GM23338 (cell line): ENCODE measurements around the gene ZNF488. TPM values are rescaled to one million over a fixed set of nuclear protein-coding genes. Genes with fewer than 3 reads are reported as not detected.

ENCODE experiments used
- ATAC-seq: fragments of 200-7000 bp; cut with Tn5 transposase; 3 replicates; pipeline ENCODE4 v1.9.1; 2020
- DNase-seq: peaks from one replicate; pipeline ENCODE4 v3.0.0-alpha.2; 2015; ENCODE audit warnings: low spot score
- H2AFZ ChIP-seq: fragments of 200-600 bp; sonication (generic); 2 replicates; pipeline ENCODE4 v1.8.0; 2016; ENCODE audit warnings: antibody characterized with exemption, mild to moderate bottlenecking, moderate library complexity
- H3F3A ChIP-seq: fragments of 200-600 bp; sonication (generic); replicated peaks from 2 replicates; pipeline ENCODE4 v1.8.0; 2017; ENCODE audit warnings: antibody characterized with exemption, mixed run types, low read depth
- H3K27ac ChIP-seq: fragments of 200-600 bp; sonication (generic); 2 replicates; pipeline ENCODE4 v1.6.1; 2016; ENCODE audit warnings: low read depth
- H3K27me3 ChIP-seq: fragments of 200-600 bp; sonication (generic); 2 replicates; pipeline ENCODE4 v1.8.0; 2016; ENCODE audit warnings: mild to moderate bottlenecking, mixed run types, moderate library complexity; ENCODE audit not compliant: insufficient read depth
- H3K36me3 ChIP-seq: fragments of 200-600 bp; sonication (generic); 2 replicates; pipeline ENCODE4 v1.8.0; 2016; ENCODE audit warnings: mild to moderate bottlenecking; ENCODE audit not compliant: insufficient read depth
- H3K4me1 ChIP-seq: fragments of 200-600 bp; sonication (generic); 2 replicates; pipeline ENCODE4 v1.8.0; 2016; ENCODE audit warnings: mild to moderate bottlenecking, moderate library complexity; ENCODE audit not compliant: insufficient read depth
- H3K4me2 ChIP-seq: fragments of 200-600 bp; sonication (generic); 2 replicates; pipeline ENCODE4 v1.7.1; 2017; ENCODE audit warnings: mixed run types
- H3K4me3 ChIP-seq: fragments of 200-600 bp; sonication (generic); 2 replicates; pipeline ENCODE4 v1.6.1; 2016; ENCODE audit warnings: mixed run types
- H3K79me2 ChIP-seq: fragments of 200-600 bp; sonication (generic); replicated peaks from 2 replicates; pipeline ENCODE4 v1.8.0; 2017; ENCODE audit warnings: mild to moderate bottlenecking; ENCODE audit not compliant: insufficient read depth
- H3K9me2 ChIP-seq: fragments of 200-600 bp; sonication (generic); 2 replicates; pipeline ENCODE4 v1.8.0; 2017; ENCODE audit not compliant: insufficient read depth
- H4K20me1 ChIP-seq: fragments of 200-600 bp; sonication (generic); replicated peaks from 2 replicates; pipeline ENCODE4 v1.8.0; 2017; ENCODE audit warnings: mild to moderate bottlenecking; ENCODE audit not compliant: insufficient read depth
- H3K27ac Mint-ChIP-seq: 2 replicates; pipeline ENCODE4 v1.8.0; 2020; ENCODE audit warnings: inconsistent platforms, mild to moderate bottlenecking, moderate library complexity, mixed read lengths
- H3K27me3 Mint-ChIP-seq: 3 replicates; pipeline ENCODE4 v1.8.0; 2022; ENCODE audit warnings: low read depth, mild to moderate bottlenecking, moderate library complexity, mixed read lengths, inconsistent platforms; ENCODE audit not compliant: insufficient read depth, poor library complexity
- H3K36me3 Mint-ChIP-seq: 3 replicates; pipeline ENCODE4 v1.8.0; 2021; ENCODE audit warnings: low read depth, mild to moderate bottlenecking, inconsistent platforms, moderate library complexity, mixed read lengths
- H3K4me1 Mint-ChIP-seq: 3 replicates; pipeline ENCODE4 v1.8.0; 2020; ENCODE audit warnings: mild to moderate bottlenecking, inconsistent platforms, mixed read lengths
- H3K4me3 Mint-ChIP-seq: 3 replicates; pipeline ENCODE4 v1.8.0; 2021; ENCODE audit warnings: moderate library complexity, mild to moderate bottlenecking, inconsistent platforms, mixed read lengths
- H3K9me3 Mint-ChIP-seq: 3 replicates; pipeline ENCODE4 v1.8.0; 2020; ENCODE audit warnings: moderate library complexity, mild to moderate bottlenecking, inconsistent platforms, mixed read lengths
- ETS1 ChIP-seq: IDR thresholded peaks from 2 replicates; pipeline ENCODE4 v1.6.1; 2016; ENCODE audit warnings: antibody characterized with exemption
- JUNB ChIP-seq: IDR thresholded peaks from one replicate; pipeline ENCODE4 v1.6.1; 2016; ENCODE audit warnings: antibody characterized with exemption; ENCODE audit not compliant: unreplicated experiment
- POLR2AphosphoS5 ChIP-seq: IDR thresholded peaks from 2 replicates; pipeline ENCODE4 v1.6.1; 2016; ENCODE audit warnings: antibody characterized with exemption, low read depth
- STAT1 ChIP-seq: IDR thresholded peaks from one replicate; pipeline ENCODE4 v1.6.1; 2016; ENCODE audit warnings: antibody characterized with exemption; ENCODE audit not compliant: unreplicated experiment
- ZNF331 ChIP-seq: fragments of 250-450 bp; sonication (Bioruptor Pico); IDR thresholded peaks from 2 replicates; pipeline ENCODE4 v1.5.0; 2020; ENCODE audit warnings: low read depth, mild to moderate bottlenecking, moderate library complexity
- polyA plus RNA-seq: library from polyadenylated mRNA; unstranded; fragments of >200 nt; fragmentation: Nextera tagmentation; extraction: Ambion mirVana; gene quantifications from 2 replicates; pipeline ENCODE4 v1.2.1, GENCODE V29; 2016
- total RNA-seq: library from RNA; depleted of rRNA; stranded (reverse); fragments of >200 nt; shearing (Covaris generic); gene quantifications from 2 replicates; pipeline ENCODE4 v1.2.3, GENCODE V29; 2014
- TF ChIP-seq, protein P1 (sequence below): IDR thresholded peaks from one replicate; pipeline ENCODE4 v1.6.1; 2018; ENCODE audit warnings: antibody characterized with exemption; ENCODE audit not compliant: unreplicated experiment

Gene ZNF488
- total and polyA plus RNA-seq, 2 experiments from 2014 or later, result 2.5 to 5.2 TPM

GRCh38 chr10:47333532-47333931, 50.6 kb downstream of the ZNF488 start (continued):
- TF ChIP-seq, protein P1, sequence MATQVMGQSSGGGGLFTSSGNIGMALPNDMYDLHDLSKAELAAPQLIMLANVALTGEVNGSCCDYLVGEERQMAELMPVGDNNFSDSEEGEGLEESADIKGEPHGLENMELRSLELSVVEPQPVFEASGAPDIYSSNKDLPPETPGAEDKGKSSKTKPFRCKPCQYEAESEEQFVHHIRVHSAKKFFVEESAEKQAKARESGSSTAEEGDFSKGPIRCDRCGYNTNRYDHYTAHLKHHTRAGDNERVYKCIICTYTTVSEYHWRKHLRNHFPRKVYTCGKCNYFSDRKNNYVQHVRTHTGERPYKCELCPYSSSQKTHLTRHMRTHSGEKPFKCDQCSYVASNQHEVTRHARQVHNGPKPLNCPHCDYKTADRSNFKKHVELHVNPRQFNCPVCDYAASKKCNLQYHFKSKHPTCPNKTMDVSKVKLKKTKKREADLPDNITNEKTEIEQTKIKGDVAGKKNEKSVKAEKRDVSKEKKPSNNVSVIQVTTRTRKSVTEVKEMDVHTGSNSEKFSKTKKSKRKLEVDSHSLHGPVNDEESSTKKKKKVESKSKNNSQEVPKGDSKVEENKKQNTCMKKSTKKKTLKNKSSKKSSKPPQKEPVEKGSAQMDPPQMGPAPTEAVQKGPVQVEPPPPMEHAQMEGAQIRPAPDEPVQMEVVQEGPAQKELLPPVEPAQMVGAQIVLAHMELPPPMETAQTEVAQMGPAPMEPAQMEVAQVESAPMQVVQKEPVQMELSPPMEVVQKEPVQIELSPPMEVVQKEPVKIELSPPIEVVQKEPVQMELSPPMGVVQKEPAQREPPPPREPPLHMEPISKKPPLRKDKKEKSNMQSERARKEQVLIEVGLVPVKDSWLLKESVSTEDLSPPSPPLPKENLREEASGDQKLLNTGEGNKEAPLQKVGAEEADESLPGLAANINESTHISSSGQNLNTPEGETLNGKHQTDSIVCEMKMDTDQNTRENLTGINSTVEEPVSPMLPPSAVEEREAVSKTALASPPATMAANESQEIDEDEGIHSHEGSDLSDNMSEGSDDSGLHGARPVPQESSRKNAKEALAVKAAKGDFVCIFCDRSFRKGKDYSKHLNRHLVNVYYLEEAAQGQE, result no peak
- no peak for TF ChIP-seq ETS1
- TF ChIP-seq POLR2AphosphoS5, result no peak
- TF ChIP-seq ZNF331 (CRISPR knock-in tag), result no peak
- no peak for TF ChIP-seq JUNB

GRCh38 chr10:47332946-47333345, 51.1 kb downstream of the ZNF488 start:
- Mint-ChIP-seq H3K27ac (no peak overlapping the region), H3K4me3 (no peak overlapping the region), H3K9me3 (no peaks in the 10 kb centered on the region), H3K27me3 (peaks cover 1% of the 10 kb centered on the region), H3K36me3 (no peaks in the 10 kb centered on the region), H3K4me1 (peaks cover 3% of the 10 kb centered on the region)
- TF ChIP-seq, protein P1, result no peak
- TF ChIP-seq STAT1, result no peak
- H3K4me2 ChIP-seq, result no peak overlapping the region
- H3K79me2 ChIP-seq, result no peaks in the 10 kb centered on the region
- H3K27ac ChIP-seq, result no peak overlapping the region
- H3K4me3 ChIP-seq, result no peak overlapping the region
- DNase-seq, result no peak
- no peaks in the 10 kb centered on the region for H3K36me3 ChIP-seq
- no peaks in the 10 kb centered on the region for H3K9me2 ChIP-seq
- no peak for ATAC-seq
- H2AFZ ChIP-seq, result no peak overlapping the region
- H3K27me3 ChIP-seq, result no peaks in the 10 kb centered on the region
- no peaks in the 10 kb centered on the region for H3F3A ChIP-seq
- no peaks in the 10 kb centered on the region for H3K4me1 ChIP-seq
- H4K20me1 ChIP-seq, result no peaks in the 10 kb centered on the region
